ENCODE data around the gene ADGRV1. TPM values are rescaled to one million over a fixed set of nuclear protein-coding genes. Genes with fewer than 3 reads are reported as not detected.

Gene ADGRV1
- total RNA-seq, 1 donor from 2014 or later: not detected

DNA sequence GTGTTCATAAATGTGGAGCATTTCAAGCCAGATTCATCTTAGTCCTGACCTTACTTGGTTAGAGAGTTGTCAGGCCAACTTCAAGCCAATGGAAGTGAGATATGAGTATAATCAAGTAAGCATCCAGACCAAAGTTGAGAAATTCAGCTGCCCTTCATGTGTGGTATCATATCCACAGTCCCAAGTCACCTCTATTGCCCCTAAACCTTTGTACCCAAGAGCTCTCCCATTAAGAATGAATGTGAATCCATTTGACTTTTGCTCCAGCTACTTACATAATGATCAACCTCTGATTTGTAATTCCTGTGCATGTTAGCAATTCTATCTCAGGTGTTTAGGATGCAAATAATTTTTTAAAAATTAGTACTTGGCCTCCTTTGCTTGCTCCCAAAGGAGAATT lies 342.7 kb downstream of the ADGRV1 start:
- H3K27ac ChIP-seq (replicated peaks): no peak overlapping the region
- DNase-seq: no peak
- H3K9me3 ChIP-seq (replicated peaks): no peaks in the 10 kb centered on the region
- H3K4me3 ChIP-seq: no peak overlapping the region
- no peaks in the 10 kb centered on the region for H3K36me3 ChIP-seq
- H3K27me3 ChIP-seq (ENCODE audit: low read depth): no peaks in the 10 kb centered on the region
- TF ChIP-seq, protein P1, sequence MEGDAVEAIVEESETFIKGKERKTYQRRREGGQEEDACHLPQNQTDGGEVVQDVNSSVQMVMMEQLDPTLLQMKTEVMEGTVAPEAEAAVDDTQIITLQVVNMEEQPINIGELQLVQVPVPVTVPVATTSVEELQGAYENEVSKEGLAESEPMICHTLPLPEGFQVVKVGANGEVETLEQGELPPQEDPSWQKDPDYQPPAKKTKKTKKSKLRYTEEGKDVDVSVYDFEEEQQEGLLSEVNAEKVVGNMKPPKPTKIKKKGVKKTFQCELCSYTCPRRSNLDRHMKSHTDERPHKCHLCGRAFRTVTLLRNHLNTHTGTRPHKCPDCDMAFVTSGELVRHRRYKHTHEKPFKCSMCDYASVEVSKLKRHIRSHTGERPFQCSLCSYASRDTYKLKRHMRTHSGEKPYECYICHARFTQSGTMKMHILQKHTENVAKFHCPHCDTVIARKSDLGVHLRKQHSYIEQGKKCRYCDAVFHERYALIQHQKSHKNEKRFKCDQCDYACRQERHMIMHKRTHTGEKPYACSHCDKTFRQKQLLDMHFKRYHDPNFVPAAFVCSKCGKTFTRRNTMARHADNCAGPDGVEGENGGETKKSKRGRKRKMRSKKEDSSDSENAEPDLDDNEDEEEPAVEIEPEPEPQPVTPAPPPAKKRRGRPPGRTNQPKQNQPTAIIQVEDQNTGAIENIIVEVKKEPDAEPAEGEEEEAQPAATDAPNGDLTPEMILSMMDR (IDR thresholded peaks at IDR 0.05; ENCODE audit: borderline replicate concordance): no peak
- H3K4me1 ChIP-seq: no peaks in the 10 kb centered on the region
- intact Hi-C loops (cut with micrococcal nuclease): no loop called here

DNA sequence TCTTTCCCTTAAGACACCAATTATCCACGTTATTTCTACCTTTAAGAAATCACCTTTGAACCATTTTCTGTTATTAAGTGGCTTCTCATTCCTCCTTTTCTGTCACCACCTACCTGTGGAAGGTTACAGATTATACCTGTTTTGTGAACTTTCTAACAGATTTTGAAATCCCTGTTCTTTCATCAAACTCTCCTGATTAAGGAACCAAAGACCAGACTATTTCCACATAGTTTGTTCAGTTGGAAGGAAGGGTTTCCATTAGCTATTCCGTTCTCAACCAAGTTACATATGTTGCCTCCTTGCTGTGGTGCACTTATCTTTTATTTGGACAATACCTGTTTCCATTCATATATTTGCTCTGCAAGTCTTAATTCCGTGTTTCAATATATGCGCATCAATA lies 343.6 kb downstream of the ADGRV1 start:
- Histone ChIP-seq H3K27ac (replicated peaks) (no peak overlapping the region), H3K4me1 (no peaks in the 10 kb centered on the region), H3K4me3 (no peak overlapping the region), H3K36me3 (no peaks in the 10 kb centered on the region), H3K9me3 (replicated peaks) (no peaks in the 10 kb centered on the region), H3K27me3 (ENCODE audit: low read depth) (no peaks in the 10 kb centered on the region)
- intact Hi-C loops (cut with micrococcal nuclease): no loop called here
- TF ChIP-seq, protein P1 (IDR thresholded peaks at IDR 0.05; ENCODE audit: borderline replicate concordance): no peak
- no peak for DNase-seq

DNA sequence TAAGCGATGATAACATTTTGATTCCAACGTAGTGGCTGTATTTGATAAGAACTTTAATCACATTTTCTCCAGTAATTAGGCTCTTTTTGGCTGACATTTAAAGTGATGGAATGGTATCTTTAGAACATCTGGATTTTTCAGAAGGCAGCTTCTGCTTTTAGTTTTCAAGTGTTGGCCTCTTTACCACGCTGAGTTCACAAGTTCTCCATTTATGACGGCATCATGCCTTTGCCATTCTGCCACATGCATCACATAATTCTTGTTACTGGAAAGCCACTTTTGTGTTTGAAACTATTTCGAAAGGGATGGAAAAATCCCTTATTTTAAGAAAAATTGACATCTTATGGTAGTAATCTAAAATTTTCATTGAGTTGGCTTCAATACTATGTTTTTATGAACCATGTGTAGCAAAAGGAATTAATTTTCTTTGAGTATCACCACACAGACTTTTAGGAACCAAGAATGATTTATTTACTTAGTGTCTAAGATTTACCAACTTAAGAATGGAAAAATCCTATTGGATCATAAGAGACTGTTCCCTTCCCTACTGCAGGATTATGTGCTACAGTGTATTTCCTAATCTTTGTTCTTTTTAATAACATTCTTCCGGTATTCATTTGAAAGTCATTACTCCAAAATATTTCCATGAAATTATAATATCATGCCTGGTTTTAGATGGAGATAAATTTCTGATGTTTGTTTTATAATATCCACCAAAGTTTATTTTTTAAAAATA lies 344.2 kb downstream of the ADGRV1 start:
- no peaks in the 10 kb centered on the region for H3K4me1 ChIP-seq
- H3K4me3 ChIP-seq: no peak overlapping the region
- H3K9me3 ChIP-seq (replicated peaks): no peaks in the 10 kb centered on the region
- no peaks in the 10 kb centered on the region for H3K27me3 ChIP-seq (ENCODE audit: low read depth)
- H3K27ac ChIP-seq (replicated peaks): no peak overlapping the region
- no peaks in the 10 kb centered on the region for H3K36me3 ChIP-seq
- no peak for DNase-seq
- TF ChIP-seq, protein P1 (IDR thresholded peaks at IDR 0.05; ENCODE audit: borderline replicate concordance): no peak
- intact Hi-C loops (cut with micrococcal nuclease): no loop called here

DNA sequence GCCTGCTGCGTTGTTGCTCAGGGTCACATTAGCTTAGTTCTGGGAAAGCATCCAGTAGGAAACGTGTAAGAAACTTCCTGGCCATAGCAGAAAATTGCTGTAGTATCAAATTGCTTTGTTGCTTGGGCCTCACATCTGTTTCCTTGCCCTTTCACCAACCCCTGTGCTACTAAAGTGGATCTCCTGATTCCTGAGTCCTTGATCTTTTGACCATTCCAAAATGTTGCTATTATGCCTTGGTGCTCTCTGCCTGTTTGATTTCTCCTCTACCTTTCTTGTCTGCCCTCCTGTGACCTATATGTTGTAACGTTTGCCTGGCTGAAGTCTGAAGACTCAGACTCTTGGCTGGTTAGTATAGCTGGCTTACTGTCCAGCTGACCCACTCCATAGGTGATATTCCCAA lies 350.5 kb downstream of the ADGRV1 start:
- intact Hi-C loops (cut with micrococcal nuclease): no loop called here
- no peaks in the 10 kb centered on the region for H3K36me3 ChIP-seq
- H3K4me3 ChIP-seq: no peak overlapping the region
- peak overlapping the region; percentile 50 for H3K27ac ChIP-seq (replicated peaks)
- no peaks in the 10 kb centered on the region for H3K27me3 ChIP-seq (ENCODE audit: low read depth)
- TF ChIP-seq, protein P1 (IDR thresholded peaks at IDR 0.05; ENCODE audit: borderline replicate concordance): no peak
- H3K9me3 ChIP-seq (replicated peaks): no peaks in the 10 kb centered on the region
- H3K4me1 ChIP-seq: peaks cover 8% of the 10 kb centered on the region
- DNase-seq: no peak

DNA sequence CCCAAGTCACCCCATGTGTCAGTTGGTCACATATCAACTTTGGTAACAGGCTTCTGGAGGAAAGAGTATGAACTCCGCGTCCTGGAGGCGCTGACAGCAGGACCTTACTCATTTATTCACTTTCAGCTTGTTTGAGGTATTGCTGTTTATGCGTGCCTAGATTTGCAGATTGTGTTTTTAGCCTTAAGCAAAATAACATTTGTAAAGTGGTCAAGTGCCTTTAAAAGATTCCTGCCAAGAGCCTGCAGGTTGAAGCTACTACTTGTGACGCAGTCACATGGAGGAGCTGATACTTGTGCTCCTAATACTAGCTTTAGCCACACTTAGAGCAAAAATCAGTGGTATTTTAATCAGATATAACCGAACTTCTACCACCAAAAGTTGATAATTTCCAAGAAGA lies 351.3 kb downstream of the ADGRV1 start:
- H3K9me3 ChIP-seq (replicated peaks): no peaks in the 10 kb centered on the region
- H3K27ac ChIP-seq (replicated peaks): no peak overlapping the region
- no peaks in the 10 kb centered on the region for H3K36me3 ChIP-seq
- intact Hi-C loops (cut with micrococcal nuclease): no loop called here
- no peak overlapping the region for H3K4me3 ChIP-seq
- H3K27me3 ChIP-seq (ENCODE audit: low read depth): no peaks in the 10 kb centered on the region
- TF ChIP-seq, protein P1 (IDR thresholded peaks at IDR 0.05; ENCODE audit: borderline replicate concordance): no peak
- peaks cover 8% of the 10 kb centered on the region for H3K4me1 ChIP-seq
- no peak for DNase-seq

Data from left ventricle myocardium inferior (tissue), 1 donor.